CD4-positive, alpha-beta T cell treated with Interleukin-6 for 4 hours (primary cell): ENCODE measurements around the gene GALK2.
"Not testable (repeated sequence)": the region's sequence is repeated elsewhere in the genome, so short reads cannot be mapped to it uniquely, and the experiment has no call there.

ENCODE experiments used
- DNase-seq: peaks from one replicate; pipeline ENCODE4 v3.0.0-alpha.2; 2020; ENCODE audit warnings: mixed read lengths

The GALK2 gene

GRCh38 chr15:49287481-49287880 is 117.4 kb downstream of the GALK2 start:
- DNase-seq: no peak

GRCh38 chr15:49288391-49288790 is 118.3 kb downstream of the GALK2 start:
- no peak for DNase-seq

GRCh38 chr15:49290191-49290590 is 120.1 kb downstream of the GALK2 start:
- no peak for DNase-seq

- no peak for DNase-seq
Observed at GRCh38 chr15:49293941-49294340, 123.9 kb downstream of the GALK2 start.

GRCh38 chr15:49296258-49296657 is 126.2 kb downstream of the GALK2 start:
- DNase-seq: no peak

- no peak for DNase-seq
Observed at GRCh38 chr15:49297584-49297983, 127.5 kb downstream of the GALK2 start.

GRCh38 chr15:49300856-49301255 is 130.8 kb downstream of the GALK2 start:
- no peak for DNase-seq

GRCh38 chr15:49301562-49301961 is 131.5 kb downstream of the GALK2 start:
- no peak for DNase-seq

- no peak for DNase-seq
Observed at GRCh38 chr15:49303003-49303402, 133.0 kb downstream of the GALK2 start.

GRCh38 chr15:49306551-49306950 is 136.5 kb downstream of the GALK2 start:
- no peak for DNase-seq

- DNase-seq: no peak
Observed at GRCh38 chr15:49308686-49309085, 138.6 kb downstream of the GALK2 start.

- DNase-seq: no peak
Observed at GRCh38 chr15:49309889-49310288, 139.8 kb downstream of the GALK2 start.

- DNase-seq: no peak
Observed at GRCh38 chr15:49313650-49314049, 143.6 kb downstream of the GALK2 start.

- no peak for DNase-seq
Observed at GRCh38 chr15:49314716-49315115, 144.7 kb downstream of the GALK2 start.

- no peak for DNase-seq
Observed at GRCh38 chr15:49315391-49315823, 145.4 kb downstream of the GALK2 start.

- no peak for DNase-seq
Observed at GRCh38 chr15:49320351-49320750, 150.3 kb downstream of the GALK2 start.

- no peak for DNase-seq
Observed at GRCh38 chr15:49323207-49323606, 153.2 kb downstream of the GALK2 start.

GRCh38 chr15:49327927-49328326 is 157.9 kb downstream of the GALK2 start:
- DNase-seq: no peak

- no peak for DNase-seq
Observed at GRCh38 chr15:49328941-49329340, 158.9 kb downstream of the GALK2 start.

GRCh38 chr15:49330166-49330565 is 160.1 kb downstream of the GALK2 start:
- DNase-seq: no peak

GRCh38 chr15:49331442-49331841 is 161.4 kb downstream of the GALK2 start:
- DNase-seq: no peak

GRCh38 chr15:49331951-49332350 is 161.9 kb downstream of the GALK2 start:
- no peak for DNase-seq

- no peak for DNase-seq
Observed at GRCh38 chr15:49339656-49340055, 169.6 kb downstream of the GALK2 start.

GRCh38 chr15:49343546-49343945 is 173.5 kb downstream of the GALK2 start:
- no peak for DNase-seq

- DNase-seq: not testable (repeated sequence)
Observed at GRCh38 chr15:49354439-49354838, 184.4 kb downstream of the GALK2 start.

- no peak for DNase-seq
Observed at GRCh38 chr15:49361370-49361769, 191.3 kb downstream of the GALK2 start.
